Adipose tissue (tissue), 3 donors: ENCODE measurements around the gene ARHGAP26. TPM values are rescaled to one million over a fixed set of nuclear protein-coding genes. Genes with fewer than 3 reads are reported as not detected.
A peak's percentile ranks its signal among the peaks of the same experiment; 100 is the strongest.

Experiments used
- H3K27ac ChIP-seq: one replicate; pipeline ENCODE4 v1.5.1; 2013; ENCODE audit warnings: low read depth, low read length
- WGBS, 3 donors: extraction: QIAGEN DNeasy Blood & Tissue Kit; methylation state at CpG; one replicate each; pipeline ENCODE4 v1.1.7; 2013; 5-methylcytosine and 5-hydroxymethylcytosine counted together
- polyA plus RNA-seq, 3 donors: library from polyadenylated mRNA; stranded (reverse); fragments of 200-250 nt; gene quantifications; one replicate each; pipeline ENCODE4 v1.2.3, GENCODE V29; 2013
- donor health status: healthy with polysubstance abuse.
- donor health status: Bipolar disorder and iron deficiency.
- donor health status: healthy.

The ARHGAP26 gene
- polyA plus RNA-seq, 3 donors, result 2.3 to 8.3 (median 6.5) TPM

DNA sequence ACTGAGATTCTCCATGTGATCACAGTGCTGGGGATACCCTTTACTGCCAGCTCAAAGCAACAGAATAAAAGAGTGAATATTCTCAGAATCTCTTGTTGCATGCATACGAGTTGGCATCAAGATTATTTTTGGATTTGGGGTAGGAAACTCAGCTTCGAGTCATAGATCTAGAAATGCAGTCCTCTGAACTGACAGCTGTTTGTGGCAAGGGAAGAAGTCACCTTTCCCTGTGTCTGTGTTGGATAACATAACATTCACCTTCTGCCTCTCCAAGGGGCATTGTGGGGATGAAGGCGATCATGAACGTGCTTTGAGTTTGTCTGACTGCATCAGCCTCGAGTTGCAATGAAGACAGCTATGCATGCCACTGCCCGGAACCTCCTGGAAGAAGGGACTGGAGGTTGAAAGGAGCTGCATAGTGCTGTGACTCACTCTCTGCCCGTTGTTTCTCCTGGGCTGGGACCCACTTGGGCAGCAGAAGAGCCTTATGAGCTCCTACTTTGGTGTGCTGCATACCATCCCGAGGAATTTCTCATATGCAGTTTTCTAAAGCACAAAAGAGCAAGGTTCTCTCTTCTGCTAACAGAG lies 231.7 kb downstream of the ARHGAP26 start:
- H3K27ac ChIP-seq, result peak overlapping the region; percentile 23
- 46 to 71% (median 48%) methylated on average over 8 of the region's 8 CpGs for WGBS, 3 donors

DNA sequence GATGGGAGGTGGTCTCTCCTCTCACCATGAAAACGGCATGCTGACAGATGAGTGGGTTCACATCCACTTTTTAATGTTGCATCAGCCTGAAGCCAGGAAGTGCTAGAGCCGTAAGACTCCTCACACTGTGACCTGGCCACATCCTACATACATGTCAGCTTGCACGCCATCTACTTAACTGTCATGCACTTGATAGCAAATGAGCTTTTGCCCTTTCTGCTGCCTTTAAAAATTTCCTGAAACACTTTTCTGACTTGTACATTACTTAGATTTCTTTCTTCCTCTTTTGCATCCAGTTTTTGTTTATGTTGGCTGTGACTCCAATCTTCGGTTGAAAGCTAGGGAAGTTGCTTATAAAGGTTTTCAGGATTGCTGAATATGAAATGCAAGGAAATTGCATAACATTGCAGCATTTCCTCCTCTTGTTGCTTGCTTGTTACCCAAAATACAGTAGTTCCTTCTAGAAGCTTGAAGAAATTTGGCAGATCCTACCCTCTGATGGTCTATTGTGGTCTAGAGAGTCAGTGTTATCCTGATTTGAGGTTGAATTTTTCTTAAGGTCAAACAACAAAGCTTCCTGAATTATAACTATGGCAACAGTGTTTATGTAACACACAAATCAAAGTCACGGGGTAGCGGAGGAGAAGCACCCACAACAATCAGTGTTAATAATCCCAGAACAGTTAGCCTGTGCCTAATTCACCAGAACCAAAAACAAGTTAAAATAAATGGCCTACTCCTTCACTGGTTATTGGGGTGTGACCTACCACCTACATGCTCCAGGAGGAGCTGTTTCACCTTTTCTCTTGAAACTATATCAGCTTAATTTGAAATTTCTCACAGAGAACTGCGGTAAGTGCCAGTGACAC lies 232.5 kb downstream of the ARHGAP26 start:
- WGBS, 3 donors, result 12 to 48% (median 20%) methylated on average over 7 of the region's 7 CpGs
- peak overlapping the region; percentile 23 for H3K27ac ChIP-seq

DNA sequence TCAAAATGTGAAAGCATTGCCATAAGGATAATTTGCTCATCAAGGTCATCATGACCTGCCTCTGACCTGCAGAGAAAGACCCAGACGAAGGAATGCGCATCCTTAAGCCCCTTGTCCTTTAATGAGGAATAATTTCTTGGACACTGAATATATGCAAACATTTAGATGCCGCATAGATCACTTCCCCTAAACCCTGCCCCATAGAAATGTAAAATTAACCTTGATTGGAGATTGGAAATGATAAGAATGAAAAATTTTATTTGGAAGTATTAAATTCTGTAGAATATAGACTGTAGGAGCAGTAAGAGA lies 233.1 kb downstream of the ARHGAP26 start:
- 80 to 84% (median 81%) methylated on average over 3 of the region's 3 CpGs for WGBS, 3 donors
- H3K27ac ChIP-seq, result no peak overlapping the region

DNA sequence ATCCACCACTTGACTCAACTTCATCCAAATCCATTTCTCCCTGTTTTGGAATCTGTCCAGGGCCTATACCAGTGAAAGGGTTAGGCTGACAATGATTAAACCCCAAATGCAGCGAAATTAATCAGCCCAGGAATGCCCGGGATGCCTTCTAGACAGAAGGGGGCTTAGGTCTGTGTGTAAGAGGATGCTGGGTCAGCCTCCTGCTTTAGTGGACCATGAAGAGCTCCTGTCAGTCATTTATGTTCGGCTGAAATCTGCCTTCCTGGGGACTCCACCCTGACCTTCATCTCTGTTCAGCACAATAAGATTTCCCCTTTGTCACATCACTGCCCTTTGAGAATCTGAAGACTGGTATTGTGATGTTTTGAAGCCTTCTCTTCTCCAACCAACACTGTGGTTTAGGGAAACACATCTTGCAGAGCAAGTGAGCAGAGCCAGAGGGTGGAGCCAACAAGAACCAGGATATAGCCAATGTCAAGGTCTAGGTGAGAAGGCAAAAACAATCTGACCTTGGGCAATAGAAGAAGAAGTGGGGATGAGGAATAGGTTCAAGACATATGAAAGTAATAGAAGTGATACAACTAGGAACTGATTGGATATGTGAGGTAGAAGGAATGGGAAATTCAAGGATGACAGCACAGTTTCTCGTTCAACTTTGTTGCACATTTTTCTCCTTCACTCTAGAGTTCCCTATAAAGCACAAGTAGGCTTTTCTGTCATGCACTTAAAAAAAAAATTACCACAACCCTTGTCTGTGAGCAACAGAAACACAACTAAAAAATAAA lies 234.4 kb downstream of the ARHGAP26 start:
- H3K27ac ChIP-seq, result no peak overlapping the region
- 59 to 78% (median 71%) methylated on average over 4 of the region's 4 CpGs for WGBS, 3 donors

DNA sequence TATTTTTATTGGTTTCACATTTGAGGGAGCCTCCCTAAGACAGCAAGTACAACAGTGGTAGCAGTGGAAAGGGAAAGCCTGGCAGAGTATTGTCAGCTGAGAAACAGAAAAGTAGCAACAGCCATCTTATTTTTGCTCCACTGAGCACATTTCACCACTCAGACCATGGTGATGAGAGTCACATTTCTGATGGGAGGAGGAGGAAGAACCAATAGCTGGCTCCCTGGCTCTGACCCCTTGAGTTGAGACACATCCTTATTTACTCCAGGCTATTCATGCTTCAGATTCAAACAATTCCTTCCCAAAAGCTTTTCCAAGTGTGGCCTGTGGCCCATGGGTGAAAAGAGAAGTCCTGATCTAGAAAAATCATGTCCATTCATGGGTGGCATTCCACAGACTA lies 236.3 kb downstream of the ARHGAP26 start:
- H3K27ac ChIP-seq, result no peak overlapping the region

DNA sequence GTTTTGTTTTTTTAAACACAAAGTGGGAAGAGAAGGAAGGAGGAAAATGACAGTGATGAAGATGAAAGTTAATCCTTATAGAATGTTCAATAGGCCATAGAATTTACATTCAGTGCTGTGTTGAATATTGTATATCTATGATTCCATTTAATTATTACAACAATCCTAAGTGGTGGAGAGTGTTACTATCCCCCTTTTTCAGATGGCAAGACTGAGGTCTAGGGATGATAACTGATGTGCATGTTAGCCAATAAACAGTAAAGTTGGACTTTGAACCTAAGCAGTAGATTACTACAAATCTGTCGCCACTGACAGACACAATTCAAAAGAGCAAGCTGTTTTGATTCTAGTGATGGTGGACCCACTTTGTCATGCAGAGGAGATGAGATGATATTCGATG lies 237.9 kb downstream of the ARHGAP26 start:
- WGBS, 3 donors, result 80 to 94% (median 88%) methylated on average over 2 of the region's 2 CpGs
- H3K27ac ChIP-seq, result no peak overlapping the region

DNA sequence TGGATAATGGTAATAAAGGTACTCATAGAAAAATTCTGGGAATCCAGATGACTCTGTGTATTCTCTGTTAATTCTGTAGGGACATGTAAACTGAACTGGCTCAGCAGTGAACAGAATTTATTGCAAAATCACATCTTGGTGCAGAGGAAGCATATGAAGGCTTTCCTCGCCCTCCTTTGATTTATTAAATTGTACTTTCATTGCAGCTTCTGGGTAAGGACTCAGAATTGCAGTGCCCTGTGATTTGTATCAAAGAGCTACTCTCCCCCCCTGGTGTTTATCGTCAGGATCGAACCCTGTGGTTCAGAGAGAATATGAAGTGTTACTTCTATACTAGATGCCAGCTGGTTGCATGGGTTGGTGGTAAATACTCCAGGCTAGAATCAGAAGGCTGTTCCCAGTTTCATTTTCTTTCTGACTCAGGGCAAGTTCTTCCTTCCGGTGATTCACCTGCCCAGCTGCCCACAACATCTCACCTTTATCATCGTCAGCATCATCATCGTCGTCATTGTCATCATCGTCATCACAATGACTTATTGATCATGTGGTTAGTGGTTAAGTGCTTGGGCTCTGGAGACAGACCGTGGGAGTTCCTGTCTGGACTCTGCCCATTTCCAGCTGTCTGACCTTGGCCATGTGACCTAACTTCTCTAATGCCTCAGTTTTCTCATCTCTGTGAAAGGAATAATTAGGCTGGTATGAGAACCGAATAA lies 238.8 kb downstream of the ARHGAP26 start:
- WGBS, 3 donors, result 44 to 66% (median 46%) methylated on average over 10 of the region's 10 CpGs
- H3K27ac ChIP-seq, result no peak overlapping the region

DNA sequence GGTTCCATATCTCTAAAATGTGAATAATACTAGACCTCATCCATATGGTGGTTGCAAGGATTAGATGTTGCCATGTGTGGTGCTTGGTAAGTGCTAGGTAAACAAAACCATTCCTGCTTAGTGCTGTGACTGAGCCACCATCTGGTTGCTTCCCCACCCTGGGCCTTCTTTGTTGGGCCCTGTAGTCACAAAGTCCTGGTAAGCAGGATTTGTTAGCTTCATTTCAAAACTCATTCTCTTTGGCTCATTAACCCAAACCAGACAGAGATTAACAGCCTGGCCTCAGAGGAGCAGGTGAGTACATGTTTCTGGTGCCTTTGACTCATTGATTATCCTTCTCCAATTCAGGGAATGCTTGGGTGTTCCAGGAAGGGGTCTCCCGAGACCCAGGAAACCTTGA lies 240.2 kb downstream of the ARHGAP26 start:
- WGBS, 3 donors, result 84 to 97% (median 92%) methylated on average over 1 of the region's 1 CpG
- no peak overlapping the region for H3K27ac ChIP-seq

DNA sequence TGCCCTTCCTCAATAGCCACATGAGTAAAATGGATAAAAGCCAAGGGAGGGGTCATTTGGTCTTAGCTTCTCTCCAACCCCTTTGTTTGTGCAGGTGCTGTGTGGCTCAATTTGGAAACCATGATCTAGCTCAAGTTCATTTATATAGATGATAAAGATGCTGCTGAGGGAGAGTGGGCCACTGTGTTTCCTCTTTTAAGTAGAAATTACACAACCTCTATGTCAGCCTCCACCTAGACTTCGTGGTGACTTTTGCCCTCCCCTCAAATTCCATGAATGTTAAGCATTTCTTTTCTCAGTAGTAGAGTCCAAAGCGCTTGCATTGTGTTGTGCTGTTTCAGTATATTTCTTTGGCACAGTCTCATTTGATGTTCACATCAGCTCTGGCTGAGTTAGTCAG lies 241.4 kb downstream of the ARHGAP26 start:
- H3K27ac ChIP-seq, result no peak overlapping the region
- 48 to 63% (median 60%) methylated on average over 2 of the region's 2 CpGs for WGBS, 3 donors

DNA sequence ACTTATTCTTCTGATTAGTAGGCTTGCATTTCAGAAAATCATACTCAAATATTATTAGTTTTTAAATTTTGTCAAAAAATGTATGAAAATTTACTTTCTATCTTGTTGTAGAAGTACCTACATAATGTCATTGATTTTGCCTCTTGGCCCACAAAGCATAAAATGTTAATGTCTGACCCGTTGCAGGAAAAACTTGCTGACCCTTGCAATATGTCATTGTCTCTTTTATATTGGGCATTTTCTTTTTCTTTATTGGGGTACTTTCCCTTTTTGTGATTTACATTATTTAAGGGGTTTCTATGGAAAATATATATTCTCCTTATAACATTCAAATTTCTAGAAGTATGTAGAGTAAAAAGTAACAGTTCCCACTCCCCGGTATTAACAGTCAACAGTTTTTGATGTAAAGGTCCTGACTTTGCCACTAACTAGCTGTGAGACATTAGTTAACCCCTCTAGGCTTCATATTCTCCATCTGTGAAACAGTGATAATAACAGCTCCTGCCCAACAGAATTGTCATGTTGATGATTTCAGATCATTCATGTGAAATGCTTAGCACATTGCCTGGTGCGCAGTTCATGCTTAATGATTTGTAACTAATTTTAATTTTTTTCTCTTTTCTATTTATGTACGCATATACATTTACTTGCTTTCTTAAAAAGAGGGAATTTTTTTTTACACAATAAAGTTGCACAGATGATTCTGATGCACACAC lies 243.2 kb downstream of the ARHGAP26 start:
- H3K27ac ChIP-seq, result no peak overlapping the region
- WGBS, 3 donors, result 87 to 92% (median 92%) methylated on average over 4 of the region's 4 CpGs

DNA sequence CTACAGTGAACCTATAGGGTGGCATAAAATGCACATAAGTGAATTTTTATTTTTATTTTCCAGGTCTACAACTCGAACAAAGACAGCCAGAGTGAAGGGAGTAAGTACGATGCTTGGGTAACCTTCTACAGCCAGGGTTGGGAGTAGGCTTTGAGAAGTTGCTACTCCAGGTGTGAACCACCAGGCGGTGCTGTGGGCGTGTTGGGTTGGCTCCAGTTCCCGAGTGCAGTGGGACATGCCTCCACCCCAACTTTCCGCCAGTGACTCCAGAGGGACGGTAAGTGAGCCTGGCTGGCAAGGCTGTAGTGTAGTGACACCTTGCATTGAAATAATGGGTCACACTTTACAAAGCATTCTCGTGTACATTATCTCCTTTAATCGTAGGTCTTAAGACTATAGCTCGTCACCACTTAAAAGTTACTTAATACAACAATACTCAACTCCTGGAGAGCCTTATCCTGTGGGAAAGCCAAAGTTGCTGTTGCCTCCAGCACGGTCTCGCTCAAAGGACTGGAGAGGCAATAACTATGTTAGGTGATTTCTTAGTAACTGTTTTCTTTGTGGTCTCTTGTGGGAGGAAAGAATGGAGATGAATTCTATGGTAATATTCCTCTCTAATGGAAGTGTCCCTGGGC lies 244.0 kb downstream of the ARHGAP26 start:
- WGBS, 3 donors, result 80 to 90% (median 87%) methylated on average over 12 of the region's 12 CpGs

DNA sequence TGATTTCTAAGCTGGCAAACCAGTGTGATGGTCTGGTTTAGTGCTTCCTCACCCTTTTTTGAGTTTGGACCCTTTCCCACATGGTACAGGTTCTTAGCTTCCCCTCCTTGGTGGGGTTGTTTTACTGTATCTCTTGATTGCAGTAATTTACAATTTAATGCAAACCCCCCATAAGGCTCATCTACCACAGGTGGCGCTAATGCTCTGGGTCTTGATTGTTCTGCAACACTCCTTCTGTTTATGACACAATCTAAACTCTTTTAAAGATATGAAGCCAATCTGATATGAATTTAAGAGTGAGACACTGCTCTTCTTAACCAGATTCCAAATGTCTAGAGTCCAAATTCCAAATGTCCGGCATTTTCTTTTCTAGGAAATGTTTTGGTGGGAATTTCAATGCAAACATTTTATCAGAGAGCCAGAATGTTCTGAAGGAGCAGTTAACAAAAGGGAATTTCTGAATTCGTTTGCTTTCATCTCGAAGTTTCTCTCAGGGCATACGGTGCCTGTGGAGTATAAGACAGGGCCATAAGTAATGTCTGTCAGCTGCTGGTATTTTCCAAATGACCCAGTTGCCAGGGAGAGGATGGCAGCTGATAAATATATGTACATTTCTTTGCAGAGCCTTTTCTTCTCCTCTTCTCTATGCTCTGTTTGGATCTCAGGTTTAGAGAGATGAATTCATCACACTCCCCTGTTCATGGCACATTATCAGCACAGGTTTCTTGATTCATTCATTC lies 246.8 kb downstream of the ARHGAP26 start:
- 73 to 84% (median 75%) methylated on average over 5 of the region's 5 CpGs for WGBS, 3 donors
- no peak overlapping the region for H3K27ac ChIP-seq

More for the DNA sequence above, 244.0 kb downstream of the ARHGAP26 start:
- no peak overlapping the region for H3K27ac ChIP-seq

DNA sequence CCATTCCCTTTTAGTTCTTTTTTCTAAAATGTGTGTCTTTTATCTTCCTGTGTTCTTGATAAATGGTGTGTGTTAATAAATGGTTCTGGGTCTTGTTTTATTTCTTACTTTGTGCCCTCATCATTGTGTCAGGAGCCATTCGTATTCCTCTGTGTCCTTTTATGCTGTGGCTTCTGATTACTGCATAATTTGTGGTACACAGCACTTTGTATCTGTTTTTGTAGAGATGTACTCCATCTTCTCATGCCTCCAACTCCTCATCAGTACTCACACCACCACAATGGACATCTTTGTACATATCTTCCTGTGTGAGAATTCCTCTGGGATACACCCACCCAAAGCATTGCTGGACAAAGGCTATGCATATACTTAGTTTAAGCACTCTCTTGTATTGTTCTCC lies 247.4 kb downstream of the ARHGAP26 start:
- 92 to 96% (median 93%) methylated on average over 1 of the region's 1 CpG for WGBS, 3 donors
- H3K27ac ChIP-seq, result no peak overlapping the region

DNA sequence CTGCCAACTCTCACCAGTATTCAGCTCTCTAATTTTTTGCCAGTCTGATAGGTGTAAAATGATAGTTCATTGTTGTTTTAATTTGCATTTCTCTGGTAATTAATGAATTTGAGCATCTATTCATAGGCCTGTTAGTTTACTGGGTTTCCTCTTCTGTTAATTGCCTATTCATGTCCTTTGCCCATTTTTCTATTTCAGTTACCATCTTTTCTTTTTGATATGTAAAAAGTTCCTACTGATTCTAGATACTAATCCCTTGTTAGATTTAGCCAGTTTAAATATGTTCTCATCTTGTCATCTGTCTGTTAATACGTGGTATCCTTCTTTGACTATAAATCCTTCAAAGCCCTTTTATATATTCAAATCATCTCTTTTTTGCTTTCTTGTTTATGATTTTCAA lies 247.8 kb downstream of the ARHGAP26 start:
- WGBS, 3 donors, result 92 to 98% (median 98%) methylated on average over 1 of the region's 1 CpG

DNA sequence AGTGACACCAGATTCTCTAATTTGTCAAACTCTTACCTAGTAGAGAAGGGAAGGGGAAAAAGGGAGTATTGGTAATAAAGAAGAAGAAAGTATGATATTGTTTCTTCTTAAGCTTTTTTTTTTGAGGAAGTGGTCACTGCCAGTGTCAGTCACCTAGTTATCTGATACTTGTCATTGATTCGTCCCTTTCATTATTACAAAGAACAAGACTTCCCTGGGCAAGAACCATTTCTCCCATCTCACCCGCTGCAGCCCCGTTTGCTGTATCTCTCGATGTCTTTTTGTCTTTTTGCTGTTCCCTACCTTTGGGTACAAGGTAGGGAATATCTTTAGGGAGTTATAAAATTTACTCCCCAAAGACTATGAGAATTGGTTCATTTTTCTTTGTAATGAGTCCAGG lies 249.0 kb downstream of the ARHGAP26 start:
- WGBS, 3 donors, result 90 to 95% (median 90%) methylated on average over 4 of the region's 4 CpGs
- H3K27ac ChIP-seq, result no peak overlapping the region

More for the DNA sequence above, 247.8 kb downstream of the ARHGAP26 start:
- H3K27ac ChIP-seq, result no peak overlapping the region

DNA sequence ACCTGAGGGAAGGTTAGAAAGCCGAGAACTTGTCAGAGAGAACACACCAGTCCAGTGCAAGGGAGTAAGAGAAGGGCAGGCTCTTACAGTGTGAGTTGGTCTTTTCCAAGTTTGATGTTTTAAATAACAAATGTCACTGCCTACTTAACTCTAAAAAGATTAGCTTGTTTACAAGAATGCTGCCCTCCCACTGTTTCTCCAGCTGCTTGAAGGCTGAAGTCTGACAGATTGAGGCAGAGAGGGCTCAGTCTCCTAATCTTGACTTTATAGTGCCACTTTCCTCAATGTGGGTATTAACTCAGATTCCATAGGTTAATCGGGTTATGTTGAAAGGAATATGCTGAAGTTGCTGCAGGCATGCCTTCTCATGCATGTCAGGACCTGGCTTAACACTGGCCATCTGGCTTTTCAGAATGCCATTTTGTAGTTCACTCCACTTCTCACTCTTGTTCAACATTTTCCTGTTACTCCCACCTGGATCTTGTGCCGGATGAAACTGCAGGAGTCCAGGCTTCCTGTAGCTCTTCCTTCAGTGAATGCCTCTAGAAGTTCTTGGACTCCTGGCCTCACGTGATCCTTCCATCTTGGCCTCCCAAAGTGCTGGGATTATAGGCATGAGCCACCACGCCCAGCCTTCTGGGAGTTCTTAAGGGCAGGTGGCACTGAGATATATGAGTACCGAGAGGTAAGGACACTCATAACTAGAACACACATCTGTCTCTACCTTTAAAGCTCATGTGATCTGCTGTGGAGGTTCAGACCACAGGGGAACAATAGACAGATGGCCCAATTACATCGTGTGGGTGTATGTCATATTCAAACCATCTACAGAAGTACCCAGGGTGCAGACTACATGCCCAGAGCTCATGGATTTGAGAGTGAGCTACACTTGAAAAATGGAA lies 249.7 kb downstream of the ARHGAP26 start:
- WGBS, 3 donors, result 84 to 87% (median 85%) methylated on average over 7 of the region's 7 CpGs

More for the DNA sequence above, 249.7 kb downstream of the ARHGAP26 start:
- H3K27ac ChIP-seq, result no peak overlapping the region
